Activated CD4-positive, alpha-beta T cell treated with anti-CD3 and anti-CD28 coated beads for 36 hours (primary cell): ENCODE data around the gene SDHA. TPM values are rescaled to one million over a fixed set of nuclear protein-coding genes. Genes with fewer than 3 reads are reported as not detected.

Source experiments
- ATAC-seq: fragments of 200-7000 bp; cut with Tn5 transposase; one replicate; pipeline ENCODE4 v1.10.0; 2021; ENCODE audit warnings: mild to moderate bottlenecking, moderate library complexity
- CTCF ChIA-PET: fragments of 350-600 bp; sonication (Branson Sonifier 250); formaldehyde crosslinking; loops from one replicate; lab custom pipeline; 2021; ENCODE audit warnings: antibody characterized with exemption; lab: Charles Lee
- POLR2A ChIA-PET: fragments of 350-600 bp; sonication (Branson Sonifier 250); formaldehyde crosslinking; loops from one replicate; lab custom pipeline; 2021; ENCODE audit warnings: antibody characterized with exemption, inconsistent platforms; lab: Charles Lee
- DNase-seq: peaks from one replicate; pipeline ENCODE4 v3.0.0-alpha.2; 2020
- H3K27ac Mint-ChIP-seq: one replicate; pipeline ENCODE4 v1.8.0; 2021; ENCODE audit warnings: mixed read lengths
- H3K27me3 Mint-ChIP-seq: one replicate; pipeline ENCODE4 v1.8.0; 2021; ENCODE audit warnings: mixed read lengths
- H3K36me3 Mint-ChIP-seq: one replicate; pipeline ENCODE4 v1.8.0; 2021; ENCODE audit warnings: low read depth, mixed read lengths
- H3K4me1 Mint-ChIP-seq: one replicate; pipeline ENCODE4 v1.8.0; 2021; ENCODE audit warnings: mixed read lengths
- H3K4me3 Mint-ChIP-seq: one replicate; pipeline ENCODE4 v1.8.0; 2021; ENCODE audit warnings: mild to moderate bottlenecking, moderate library complexity, mixed read lengths
- H3K9me3 Mint-ChIP-seq: one replicate; pipeline ENCODE4 v1.8.0; 2021; ENCODE audit warnings: low read depth, mixed read lengths
- intact Hi-C, 2 experiments: fragments of 100-400 bp; cut with DNase I in 1 of 2; cut with micrococcal nuclease in 1 of 2; formaldehyde crosslinking; loops; one replicate each; pipeline versions ENCODE4 v1.14.2 to v1.15.1; 2022 to 2024; cut with DNase I, micrococcal nuclease
- total RNA-seq, 2 experiments: library from RNA; stranded (reverse); gene quantifications; one replicate each; pipeline ENCODE4 v1.2.3, GENCODE V29; 2021

Gene SDHA
- total RNA-seq, 2 experiments from 2014 or later, result 104 to 121 TPM

- Mint-ChIP-seq H3K4me3 (no peak overlapping the region), H3K9me3 (no peaks in the 10 kb centered on the region), H3K27me3 (no peaks in the 10 kb centered on the region), H3K36me3 (peaks cover 9% of the 10 kb centered on the region), H3K4me1 (no peaks in the 10 kb centered on the region), H3K27ac (no peak overlapping the region)
- intact Hi-C loops, result no loop called here
- ChIA-PET POLR2A (no interaction called here), CTCF (interaction anchor here (1.3 kb wide), 1 partner anchor 12 kb away, joined by 3 read pairs; no protein-coding TSS in a partner anchor)
- ATAC-seq, result no peak
- no peak for DNase-seq
Measured at GRCh38 chr5:200985-201384, 17.1 kb upstream of the SDHA start.

- Mint-ChIP-seq H3K9me3 (no peaks in the 10 kb centered on the region), H3K36me3 (peaks cover 9% of the 10 kb centered on the region), H3K27me3 (no peaks in the 10 kb centered on the region), H3K4me3 (no peak overlapping the region), H3K27ac (no peak overlapping the region), H3K4me1 (no peaks in the 10 kb centered on the region)
- intact Hi-C loops, result no loop called here
- DNase-seq (no peak), ATAC-seq (no peak)
- CTCF ChIA-PET, result interaction anchor here (1.3 kb wide), 1 partner anchor 13 kb away, joined by 3 read pairs; no protein-coding TSS in a partner anchor
- POLR2A ChIA-PET, result no interaction called here
Measured at GRCh38 chr5:201672-202071, 16.4 kb upstream of the SDHA start.

- ATAC-seq (no peak), DNase-seq (no peak)
- peaks cover 2% of the 10 kb centered on the region for H3K4me1 Mint-ChIP-seq
- intact Hi-C loops, result no loop called here
- H3K4me3 Mint-ChIP-seq, result no peak overlapping the region
- peaks cover 14% of the 10 kb centered on the region for H3K36me3 Mint-ChIP-seq
- POLR2A ChIA-PET, result no interaction called here
- H3K9me3 Mint-ChIP-seq, result no peaks in the 10 kb centered on the region
- H3K27ac Mint-ChIP-seq, result no peak overlapping the region
- H3K27me3 Mint-ChIP-seq, result no peaks in the 10 kb centered on the region
- CTCF ChIA-PET, result interaction anchor here (0.6 kb wide), 1 partner anchor 34 kb away, joined by 5 read pairs; no protein-coding TSS in a partner anchor
Measured at GRCh38 chr5:203246-203930, 14.7 kb upstream of the SDHA start.

GRCh38 chr5:204001-204400 lies 14.1 kb upstream of the SDHA start:
- intact Hi-C loops, result no loop called here
- ATAC-seq (no peak), DNase-seq (no peak)
- ChIA-PET CTCF (interaction anchor here (0.6 kb wide), 1 partner anchor 35 kb away, joined by 5 read pairs; no protein-coding TSS in a partner anchor), POLR2A (no interaction called here)
- H3K4me1 Mint-ChIP-seq, result peaks cover 5% of the 10 kb centered on the region
- no peaks in the 10 kb centered on the region for H3K27me3 Mint-ChIP-seq
- peaks cover 14% of the 10 kb centered on the region for H3K36me3 Mint-ChIP-seq
- no peak overlapping the region for H3K27ac Mint-ChIP-seq
- H3K4me3 Mint-ChIP-seq, result no peak overlapping the region
- no peaks in the 10 kb centered on the region for H3K9me3 Mint-ChIP-seq

GRCh38 chr5:204462-204861 lies 13.7 kb upstream of the SDHA start:
- Mint-ChIP-seq H3K4me3 (no peak overlapping the region), H3K27me3 (no peaks in the 10 kb centered on the region), H3K27ac (no peak overlapping the region), H3K36me3 (peaks cover 14% of the 10 kb centered on the region), H3K9me3 (no peaks in the 10 kb centered on the region), H3K4me1 (peaks cover 6% of the 10 kb centered on the region)
- DNase-seq (no peak), ATAC-seq (no peak)
- POLR2A ChIA-PET, result no interaction called here
- intact Hi-C loops, result no loop called here
- CTCF ChIA-PET, result no interaction called here

GRCh38 chr5:204966-205670 lies 13.0 kb upstream of the SDHA start:
- intact Hi-C loops, result no loop called here

GRCh38 chr5:206406-206805 lies 11.7 kb upstream of the SDHA start:
- intact Hi-C loops, result no loop called here
- H3K9me3 Mint-ChIP-seq, result no peaks in the 10 kb centered on the region
- H3K4me3 Mint-ChIP-seq, result no peak overlapping the region
- H3K4me1 Mint-ChIP-seq, result peaks cover 17% of the 10 kb centered on the region
- ATAC-seq, result no peak
- POLR2A ChIA-PET, result no interaction called here
- CTCF ChIA-PET, result interaction anchor here (1.3 to 1.4 kb wide), 2 partner anchors 17 to 18 kb away, joined by 6 read pairs; no protein-coding TSS in a partner anchor
- no peaks in the 10 kb centered on the region for H3K27me3 Mint-ChIP-seq
- H3K27ac Mint-ChIP-seq, result no peak overlapping the region
- H3K36me3 Mint-ChIP-seq, result peaks cover 14% of the 10 kb centered on the region
- DNase-seq, result no peak

More at GRCh38 chr5:204966-205670, 13.0 kb upstream of the SDHA start:
- ChIA-PET POLR2A (no interaction called here), CTCF (interaction anchor here (0.6 to 1.4 kb wide), 2 partner anchors 16 to 206 kb away, joined by 3 to 6 read pairs; no protein-coding TSS in a partner anchor)
- Mint-ChIP-seq H3K4me3 (no peak overlapping the region), H3K4me1 (peaks cover 13% of the 10 kb centered on the region), H3K27ac (no peak overlapping the region), H3K9me3 (no peaks in the 10 kb centered on the region), H3K36me3 (peaks cover 14% of the 10 kb centered on the region), H3K27me3 (no peaks in the 10 kb centered on the region)
- DNase-seq (no peak), ATAC-seq (no peak)

- intact Hi-C loops, result no loop called here
- H3K27ac Mint-ChIP-seq, result no peak overlapping the region
- ChIA-PET POLR2A (no interaction called here), CTCF (interaction anchor here (1.3 kb wide), 1 partner anchor 18 kb away, joined by 6 read pairs; no protein-coding TSS in a partner anchor)
- H3K9me3 Mint-ChIP-seq, result no peaks in the 10 kb centered on the region
- H3K4me1 Mint-ChIP-seq, result peaks cover 17% of the 10 kb centered on the region
- H3K4me3 Mint-ChIP-seq, result no peak overlapping the region
- no peaks in the 10 kb centered on the region for H3K27me3 Mint-ChIP-seq
- H3K36me3 Mint-ChIP-seq, result peaks cover 14% of the 10 kb centered on the region
- DNase-seq (no peak), ATAC-seq (no peak)
Measured at GRCh38 chr5:206927-207536, 11.1 kb upstream of the SDHA start.

- no peaks in the 10 kb centered on the region for H3K9me3 Mint-ChIP-seq
- ChIA-PET CTCF (interaction anchor here (1.3 kb wide), 1 partner anchor 19 kb away, joined by 6 read pairs; no protein-coding TSS in a partner anchor), POLR2A (no interaction called here)
- intact Hi-C loops, result no loop called here
- peaks cover 17% of the 10 kb centered on the region for H3K4me1 Mint-ChIP-seq
- DNase-seq (no peak), ATAC-seq (no peak)
- peaks cover 13% of the 10 kb centered on the region for H3K36me3 Mint-ChIP-seq
- H3K4me3 Mint-ChIP-seq, result no peak overlapping the region
- no peaks in the 10 kb centered on the region for H3K27me3 Mint-ChIP-seq
- H3K27ac Mint-ChIP-seq, result no peak overlapping the region
Measured at GRCh38 chr5:207599-207998, 10.5 kb upstream of the SDHA start.

GRCh38 chr5:208449-209114 lies 9.5 kb upstream of the SDHA start:
- POLR2A ChIA-PET, result no interaction called here
- Mint-ChIP-seq H3K4me1 (peaks cover 20% of the 10 kb centered on the region), H3K9me3 (no peaks in the 10 kb centered on the region), H3K4me3 (no peak overlapping the region), H3K27ac (no peak overlapping the region), H3K27me3 (no peaks in the 10 kb centered on the region), H3K36me3 (peaks cover 12% of the 10 kb centered on the region)
- CTCF ChIA-PET, result no interaction called here
- intact Hi-C loops, result no loop called here
- no peak for DNase-seq
- ATAC-seq, result no peak

GRCh38 chr5:213803-214395 lies 4.2 kb upstream of the SDHA start:
- Mint-ChIP-seq H3K27me3 (no peaks in the 10 kb centered on the region), H3K9me3 (no peaks in the 10 kb centered on the region), H3K27ac (peak overlapping the region; percentile 90), H3K4me3 (peak overlapping the region; percentile 48), H3K4me1 (peaks cover 45% of the 10 kb centered on the region), H3K36me3 (peaks cover 21% of the 10 kb centered on the region)
- intact Hi-C loops, result loop anchor here in 1 of 2 experiments (10.0 kb wide), 1 partner anchor 161 kb away; no protein-coding TSS in a partner anchor
- no peak for DNase-seq
- no peak for ATAC-seq
- CTCF ChIA-PET, result no interaction called here
- POLR2A ChIA-PET, result no interaction called here
